Stimulated activated CD4-positive, alpha-beta T cell treated with anti-CD3 and anti-CD28 coated beads, TNF-alpha, amount 100 ng/mL, for 4 hours (primary cell): Measurements from ENCODE around the gene GPR35.
"Not testable (repeated sequence)": the region's sequence is repeated elsewhere in the genome, so short reads cannot be mapped to it uniquely, and the experiment has no call there.

Experiments used
- DNase-seq, 3 experiments: peaks; one replicate each; pipeline ENCODE4 v3.0.0-alpha.2; 2020; ENCODE audit warnings: low read depth in 3 of 3

The GPR35 gene

DNA sequence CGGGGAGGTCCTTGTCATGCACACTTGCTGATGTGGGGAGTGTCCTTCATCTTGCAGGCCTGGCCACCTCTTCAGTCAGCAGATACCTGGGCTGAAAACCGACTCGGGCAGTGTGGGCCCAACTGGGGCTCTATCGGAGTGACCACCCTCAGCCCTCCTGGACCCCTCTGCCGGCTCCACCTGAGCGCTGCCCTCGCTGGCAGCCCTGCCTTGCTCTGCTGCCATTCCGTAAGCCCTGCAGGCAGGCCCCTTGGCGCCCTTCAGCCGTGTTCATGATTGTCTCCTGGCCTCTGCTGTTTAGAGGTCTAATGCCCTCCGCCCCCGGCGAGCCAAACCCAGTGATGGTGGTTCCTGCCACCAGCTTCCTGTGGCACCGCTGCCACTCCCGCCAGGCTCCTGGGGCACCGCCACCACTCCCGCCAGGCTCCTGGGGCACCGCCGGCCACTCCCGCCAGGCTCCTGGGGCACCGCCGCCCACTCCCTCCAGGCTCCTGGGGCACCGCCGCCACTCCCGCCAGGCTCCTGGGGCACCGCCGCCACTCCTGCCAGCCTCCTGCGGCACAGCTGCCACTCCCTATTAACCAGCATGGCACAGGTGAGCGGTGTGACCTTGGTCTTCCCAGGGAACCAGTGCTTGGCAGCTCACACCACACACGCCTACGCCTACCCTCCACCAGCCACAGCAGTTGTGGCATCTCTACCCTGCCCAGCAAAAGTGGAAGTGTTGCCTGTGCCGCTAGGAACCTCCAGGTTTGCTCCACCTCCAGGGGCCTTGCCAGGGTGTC, 22.8 kb upstream of the GPR35 start:
- no peak for DNase-seq

DNA sequence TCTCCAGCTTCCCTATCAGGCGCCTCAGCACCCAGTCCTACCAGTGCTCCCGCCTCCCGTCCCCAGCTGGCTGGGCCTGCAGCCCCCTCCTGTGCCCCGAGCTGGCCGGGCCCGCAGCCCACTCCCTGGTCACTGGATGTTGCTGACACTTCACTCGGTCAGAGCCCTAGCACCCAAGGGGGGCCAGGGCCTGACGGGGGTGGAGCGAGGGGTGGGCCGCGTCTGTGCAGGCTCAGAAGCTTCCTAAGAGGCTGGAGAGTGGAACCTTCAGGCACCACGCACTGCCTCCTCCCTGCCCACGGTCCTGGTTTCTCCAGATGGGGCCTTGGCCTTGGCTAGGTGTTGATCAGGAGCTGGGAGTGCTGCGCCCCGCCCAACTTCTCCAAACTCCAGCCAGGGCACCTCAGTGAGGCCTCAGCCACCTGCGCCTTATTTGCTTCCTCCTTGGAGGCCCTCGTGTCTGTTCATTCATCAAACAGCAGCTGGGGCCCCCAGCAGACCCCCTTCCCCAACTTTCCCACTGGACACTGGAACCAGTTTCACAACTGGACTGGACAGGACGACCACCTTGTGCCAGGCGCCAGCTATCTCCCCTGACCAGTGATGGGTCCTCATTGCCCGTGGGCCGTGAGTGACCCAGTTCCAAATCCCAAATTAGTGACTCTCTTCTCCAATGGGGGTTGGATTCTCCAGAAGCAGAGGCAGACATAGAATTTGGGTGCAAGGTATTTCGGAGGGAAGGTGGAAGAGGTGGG, 22.0 kb upstream of the GPR35 start:
- DNase-seq = no peak

DNA sequence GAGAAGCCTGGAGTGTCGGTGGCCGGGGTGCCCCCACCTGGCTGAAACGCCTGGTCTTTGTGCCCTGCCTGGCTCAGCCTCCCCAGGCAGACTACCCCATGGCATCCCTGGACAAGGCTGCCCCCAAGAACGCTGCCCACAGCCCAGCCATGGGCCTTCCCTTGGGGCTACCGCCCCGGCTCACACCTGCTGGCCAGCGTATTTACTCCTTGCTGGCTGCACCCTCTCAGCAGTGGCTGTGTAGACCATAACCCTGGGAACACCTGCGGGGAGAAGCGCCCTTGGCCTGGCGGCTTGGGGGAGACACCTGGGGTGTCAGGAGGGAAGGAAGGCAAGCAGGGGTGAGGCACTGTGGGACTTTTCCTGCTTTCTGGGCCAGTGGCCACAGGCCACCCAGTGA, 21.4 kb upstream of the GPR35 start:
- DNase-seq = no peak

DNA sequence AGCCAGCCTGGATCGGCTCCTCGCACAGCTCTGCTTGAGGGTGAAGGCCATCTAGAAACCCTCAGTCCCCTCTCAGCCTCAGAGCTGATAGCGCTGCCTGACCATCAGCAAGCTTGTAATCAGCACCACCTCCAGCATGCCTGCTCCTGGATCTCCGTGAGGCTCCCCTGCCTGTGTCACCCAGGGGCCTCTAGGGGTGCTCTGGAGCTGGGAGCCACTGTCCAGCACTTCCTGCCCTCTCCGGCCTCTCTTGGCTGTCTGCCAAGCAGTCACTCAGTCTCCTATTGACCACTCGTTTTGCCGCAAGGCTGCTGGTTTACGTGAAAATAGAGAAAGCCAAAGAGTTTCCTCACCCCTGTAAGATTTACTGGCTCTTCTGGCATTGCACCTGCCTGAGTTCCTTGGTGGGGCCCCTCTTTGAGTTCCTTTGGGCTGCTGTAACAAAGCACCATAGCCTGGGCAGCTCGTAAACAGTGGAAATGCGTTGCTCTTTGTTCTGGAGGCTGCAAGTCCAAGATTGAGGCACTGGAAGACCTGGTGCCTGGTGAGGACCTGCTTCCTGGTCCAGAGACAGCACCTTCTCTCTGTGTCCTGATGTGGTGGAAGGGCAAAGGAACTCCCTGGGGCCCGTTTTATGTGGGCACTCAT, 20.9 kb upstream of the GPR35 start:
- DNase-seq = no peak

DNA sequence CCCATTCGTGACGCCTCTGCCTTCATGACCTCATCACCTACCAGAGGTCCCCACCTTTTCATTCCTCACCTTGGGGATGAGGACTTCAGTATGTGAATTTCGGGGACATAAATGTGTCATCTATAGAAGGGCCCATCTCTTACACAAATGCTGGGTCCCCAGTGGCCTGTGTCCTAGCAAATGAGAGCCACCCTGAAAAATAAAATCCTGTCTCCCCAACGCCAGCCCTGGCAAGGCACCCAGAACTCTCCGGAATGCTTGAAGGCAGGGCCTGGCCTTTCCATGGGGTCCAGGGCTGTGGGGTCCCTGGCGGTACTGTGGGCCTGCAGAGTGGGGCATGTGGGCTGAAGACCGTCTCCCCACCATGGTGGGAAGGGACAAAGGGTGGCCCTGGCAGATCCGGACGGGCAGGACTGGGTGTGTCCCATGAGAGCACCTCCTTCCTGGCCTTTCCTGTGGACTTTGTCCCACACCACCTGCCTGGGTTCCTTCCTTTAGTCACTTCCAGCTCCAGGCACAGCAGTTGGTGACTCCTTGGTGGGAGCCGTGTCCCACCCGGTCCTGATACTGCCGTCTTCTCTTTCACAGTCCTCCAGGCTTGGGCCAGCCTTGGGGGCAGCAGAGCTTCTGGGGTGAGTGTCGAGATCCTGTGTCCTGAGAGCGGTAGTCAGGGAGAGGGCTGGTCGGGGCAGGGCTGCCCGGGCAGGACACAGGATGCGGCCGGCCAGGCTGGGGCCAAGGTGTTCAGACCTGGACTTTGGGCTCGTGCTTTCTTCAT, 20.2 kb upstream of the GPR35 start:
- no peak for DNase-seq

DNA sequence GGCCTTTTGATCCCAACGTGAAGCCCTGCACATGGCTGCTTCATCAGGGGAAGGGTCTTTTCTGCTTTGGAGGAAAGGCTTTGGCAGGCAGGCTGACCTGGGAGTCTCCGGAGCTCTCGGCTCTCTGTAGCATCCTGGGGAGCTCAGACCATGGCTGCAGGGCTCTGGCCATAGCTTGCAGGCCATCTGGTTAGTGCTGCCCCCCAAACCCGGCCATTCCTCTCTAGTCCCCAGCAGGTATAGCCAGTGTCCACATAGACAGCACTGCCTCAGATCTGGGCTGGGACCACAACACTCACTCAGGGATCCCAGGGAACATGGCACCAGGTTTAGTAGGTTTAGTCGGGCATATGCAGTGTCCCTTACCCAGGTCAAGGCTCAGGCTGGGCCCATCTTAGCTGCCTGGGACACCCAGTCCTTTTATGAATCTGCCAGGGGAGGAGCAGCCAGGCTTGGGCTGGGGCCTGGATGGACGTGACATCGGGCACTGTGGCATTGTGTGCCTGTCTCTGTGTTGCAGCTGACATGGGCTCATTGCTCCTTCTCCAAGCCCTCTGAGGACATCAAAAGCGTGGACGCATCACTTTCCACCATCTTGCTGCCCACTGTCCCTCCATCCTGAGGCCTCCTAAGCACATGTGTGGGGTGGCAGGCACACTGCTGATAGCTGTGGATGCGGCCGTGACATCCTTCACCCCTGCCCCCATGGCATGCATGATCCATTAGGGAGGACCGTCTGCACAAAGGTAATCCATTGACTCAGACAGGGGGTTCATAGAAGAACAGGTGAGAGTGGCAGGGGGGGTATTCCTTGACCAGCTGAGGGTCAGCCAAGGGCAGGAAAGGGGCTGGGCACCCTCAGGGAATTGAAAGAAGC, 19.2 kb upstream of the GPR35 start:
- no peak for DNase-seq

DNA sequence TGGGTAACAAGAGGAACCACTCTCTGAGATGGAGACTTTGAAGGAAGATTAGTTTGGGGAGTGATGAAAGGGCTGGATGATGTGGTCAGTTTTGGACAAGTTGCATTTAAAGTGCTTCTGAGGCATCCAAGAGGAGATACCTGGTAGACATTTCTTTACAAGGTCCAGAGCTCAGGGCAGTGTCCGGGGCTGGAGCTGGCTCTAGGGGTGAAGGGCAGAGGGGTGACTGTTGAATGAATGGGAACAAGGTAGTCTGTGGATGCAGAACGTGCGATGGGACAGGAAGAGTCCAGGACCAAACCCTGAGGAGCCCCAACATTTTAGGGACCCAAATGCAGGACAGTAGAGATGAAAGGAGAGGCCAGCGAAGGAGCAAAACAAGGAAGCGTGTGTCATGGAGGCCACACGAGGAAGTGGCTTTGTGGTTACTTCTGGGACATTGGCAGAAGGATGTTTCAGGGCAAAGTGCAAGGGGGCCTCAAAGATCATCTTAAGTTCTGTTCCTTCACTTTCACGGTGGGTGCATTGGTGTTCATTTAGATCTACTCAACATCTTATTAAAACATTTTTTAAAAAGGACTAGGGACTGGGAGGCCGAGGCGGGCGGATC, 13.6 kb upstream of the GPR35 start:
- no peak for DNase-seq

DNA sequence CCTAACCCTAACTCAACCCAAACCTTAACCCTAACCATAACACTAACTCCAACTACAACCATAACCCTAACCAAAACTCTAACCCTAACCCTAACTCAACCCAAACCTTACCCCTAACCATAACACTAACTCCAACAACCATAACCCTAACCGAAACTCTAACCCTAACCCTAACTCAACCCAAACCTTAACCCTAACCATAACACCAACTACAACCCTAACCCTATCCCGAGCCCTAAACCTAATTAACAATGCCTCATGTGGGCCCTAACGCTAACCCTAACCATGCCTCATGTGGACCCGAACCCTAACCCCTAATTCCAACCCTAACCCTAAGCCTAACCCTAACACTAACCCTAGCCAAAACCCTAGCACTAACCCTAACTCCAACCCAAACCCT, 11.5 kb upstream of the GPR35 start:
- no peak for DNase-seq

DNA sequence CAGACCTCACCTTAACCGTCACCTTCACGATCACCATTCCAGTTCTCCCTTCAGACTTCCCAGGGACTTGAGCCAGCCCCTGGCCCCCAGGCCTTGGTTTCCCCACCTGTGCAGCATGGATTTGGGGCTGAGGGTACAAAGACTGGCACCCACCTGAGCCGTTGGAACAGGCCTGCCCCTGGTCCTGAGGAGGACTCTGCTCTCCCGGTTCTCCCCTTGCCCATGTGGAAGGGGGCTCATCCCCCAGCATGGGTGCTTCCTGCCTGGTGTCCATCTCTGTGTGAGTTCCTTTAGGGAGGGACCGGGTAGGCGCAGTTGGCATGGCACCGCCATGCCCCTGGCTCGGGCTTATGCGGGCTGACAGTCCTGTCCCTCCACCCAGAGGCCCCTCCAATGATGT, 10.9 kb upstream of the GPR35 start:
- no peak for DNase-seq

DNA sequence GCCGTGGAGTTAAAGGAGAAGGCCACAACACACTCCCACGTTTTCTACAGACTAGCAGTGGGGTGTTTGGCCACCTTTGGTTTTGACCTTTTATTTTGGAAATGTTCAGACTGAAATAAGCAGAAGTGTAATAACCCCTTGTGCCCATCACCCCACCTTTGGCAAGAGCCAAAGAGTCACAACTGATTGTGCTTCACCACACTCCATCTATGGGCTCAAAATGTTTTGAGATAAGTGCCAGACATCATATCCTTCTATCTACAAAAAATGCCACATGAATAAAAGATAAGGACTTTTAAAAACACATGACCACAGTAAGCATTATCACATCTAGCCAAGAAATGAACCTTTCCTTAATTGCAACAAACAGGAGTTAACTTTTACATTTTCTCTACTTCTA, 9.9 kb upstream of the GPR35 start:
- DNase-seq = no peak

DNA sequence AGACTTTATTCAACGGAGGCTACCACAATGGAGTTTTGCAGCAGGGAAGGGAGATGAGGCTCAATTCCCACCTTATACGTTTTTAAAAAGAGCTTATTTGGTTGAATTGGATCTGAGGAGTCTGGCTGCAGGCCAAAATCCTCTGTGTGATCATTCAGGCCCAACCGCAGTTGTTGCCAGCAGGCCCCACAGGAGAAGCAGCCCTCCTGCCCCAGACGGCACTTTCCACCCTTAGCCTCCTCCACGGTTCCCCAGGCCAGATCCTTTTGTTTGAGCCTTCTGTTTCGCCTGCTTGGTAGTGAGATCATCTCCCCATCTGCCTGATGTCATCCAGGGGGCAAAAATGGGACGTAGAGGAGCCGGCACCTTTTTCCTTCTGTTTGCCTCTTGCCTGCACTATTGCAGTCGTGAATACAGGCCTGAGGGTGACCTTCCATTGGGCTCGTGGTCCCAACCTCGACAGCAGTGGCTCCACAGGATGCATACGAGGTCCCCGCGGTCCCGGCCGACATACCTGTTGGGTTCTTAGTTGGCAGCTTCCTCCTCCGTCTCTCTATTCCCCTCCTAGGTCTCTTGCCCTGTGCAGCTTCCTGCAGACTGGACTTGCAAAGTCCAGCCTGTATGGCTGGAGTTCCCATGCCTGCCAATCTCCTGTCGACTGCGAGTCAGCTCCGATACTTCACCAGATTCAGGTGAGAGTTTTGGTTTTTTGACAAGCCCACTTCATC, 9.3 kb upstream of the GPR35 start:
- DNase-seq = no peak

DNA sequence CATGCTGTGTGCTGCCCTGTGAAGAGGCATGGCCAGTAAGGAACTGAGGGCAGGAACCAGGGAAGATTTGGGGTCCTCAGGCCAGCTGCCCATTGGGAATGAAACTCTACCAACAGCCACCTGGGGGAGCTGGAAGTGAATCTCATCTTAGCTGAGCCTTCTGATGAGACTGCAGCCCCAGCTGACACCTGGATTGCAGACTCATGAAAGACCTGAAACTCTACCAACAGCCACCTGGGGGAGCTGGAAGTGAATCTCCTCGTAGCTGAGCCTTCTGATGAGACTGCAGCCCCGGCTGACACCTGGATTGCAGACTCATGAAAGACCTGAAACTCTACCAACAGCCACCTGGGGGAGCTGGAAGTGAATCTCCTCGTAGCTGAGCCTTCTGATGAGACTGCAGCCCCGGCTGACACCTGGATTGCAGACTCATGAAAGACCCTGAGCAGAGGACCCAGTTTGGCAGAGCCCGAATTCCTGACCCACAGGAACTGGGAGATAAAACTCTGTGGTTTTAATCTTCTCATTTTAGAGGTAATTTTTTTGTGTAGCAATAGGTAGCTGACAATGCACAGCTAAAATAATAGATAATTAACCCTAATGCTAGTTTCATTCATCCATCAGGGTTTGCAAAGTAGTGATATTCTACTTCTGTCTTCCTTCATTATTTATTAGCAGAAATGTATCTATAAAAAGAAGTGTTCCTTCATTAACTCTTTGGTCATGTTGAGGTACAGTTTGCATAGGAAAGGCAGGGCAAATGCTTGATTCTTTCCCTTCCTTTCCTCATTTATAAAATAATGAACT, 8.2 kb upstream of the GPR35 start:
- DNase-seq = not testable (repeated sequence)

DNA sequence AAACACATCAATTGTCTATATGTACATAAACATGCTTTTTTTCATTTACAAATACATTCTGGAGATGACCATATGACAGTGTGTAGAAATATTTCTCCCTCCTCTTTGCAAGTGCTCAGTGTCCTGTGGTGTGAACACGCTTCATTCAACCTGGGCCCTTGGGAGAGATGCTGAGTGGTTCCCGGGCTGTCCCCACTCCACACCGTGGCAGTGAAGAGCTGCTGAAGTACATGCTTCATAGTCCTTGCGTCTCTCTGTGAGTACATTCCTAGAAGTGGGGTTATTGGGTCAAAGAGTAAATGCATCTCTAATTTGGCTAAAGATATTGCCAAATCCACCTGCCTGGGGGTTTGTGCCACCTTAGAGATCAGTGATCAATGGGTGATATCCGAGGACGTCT, 6.5 kb upstream of the GPR35 start:
- no peak for DNase-seq

DNA sequence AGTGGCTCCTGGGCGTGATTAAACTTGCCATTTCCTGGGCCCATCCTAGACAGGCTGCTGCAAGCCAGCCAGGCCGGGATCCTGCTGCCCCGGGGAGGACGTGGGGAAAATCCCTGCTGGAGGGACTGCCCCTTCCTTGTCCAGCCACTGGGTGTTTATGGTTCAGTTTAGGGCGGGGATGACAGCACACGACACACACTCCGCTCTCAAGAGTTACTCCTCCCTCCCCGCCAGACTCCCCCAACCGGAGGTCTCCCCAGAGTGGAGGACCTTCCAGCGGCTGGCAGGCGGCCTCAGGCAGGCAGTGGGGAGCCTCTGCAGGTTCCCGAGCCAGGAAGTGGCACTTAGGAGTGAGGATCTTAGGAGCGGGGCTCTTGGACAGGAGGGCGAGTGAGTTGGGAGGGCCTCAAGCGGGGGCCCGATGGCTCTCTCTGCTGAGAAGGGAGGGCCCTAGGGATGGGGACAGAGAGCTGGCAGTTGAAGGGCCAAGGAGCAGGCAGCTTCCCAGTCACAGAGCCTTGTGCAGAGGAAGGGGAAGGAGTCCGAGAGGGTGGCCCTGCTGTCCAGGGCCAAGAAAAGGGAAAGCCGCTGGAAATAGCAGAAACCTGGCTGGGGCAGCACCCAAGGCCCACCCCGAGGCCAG, 5.7 kb upstream of the GPR35 start:
- no peak for DNase-seq

DNA sequence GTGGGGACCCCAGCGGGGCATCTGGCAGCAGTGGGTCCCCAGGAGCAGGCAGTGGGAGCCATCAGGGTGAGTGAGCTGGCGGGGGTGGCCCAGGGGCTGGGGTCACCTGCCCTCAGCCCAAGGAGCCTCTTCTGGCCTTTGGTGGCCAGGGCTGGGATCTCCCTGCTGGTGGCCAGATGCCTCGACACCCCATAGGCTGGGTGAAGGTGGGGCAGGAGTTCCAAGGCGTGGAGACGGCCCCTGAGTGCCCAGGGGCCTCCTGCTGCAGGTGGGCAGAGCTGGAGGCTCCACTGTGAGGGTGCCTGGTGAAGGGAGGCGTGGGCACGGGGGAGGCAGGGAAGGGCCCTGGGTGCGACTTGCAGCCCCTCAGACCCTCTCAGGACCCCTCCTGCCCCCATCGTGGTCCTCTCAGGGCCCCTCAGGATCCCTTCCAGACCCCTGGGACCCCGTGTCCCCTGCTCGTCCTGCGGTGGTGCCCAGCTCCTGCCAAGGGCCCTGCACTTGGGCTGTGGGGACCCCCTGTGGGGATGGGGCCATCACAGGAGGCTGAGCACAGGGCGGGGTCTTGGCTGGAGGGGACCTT, 5.0 kb upstream of the GPR35 start:
- DNase-seq = no peak

DNA sequence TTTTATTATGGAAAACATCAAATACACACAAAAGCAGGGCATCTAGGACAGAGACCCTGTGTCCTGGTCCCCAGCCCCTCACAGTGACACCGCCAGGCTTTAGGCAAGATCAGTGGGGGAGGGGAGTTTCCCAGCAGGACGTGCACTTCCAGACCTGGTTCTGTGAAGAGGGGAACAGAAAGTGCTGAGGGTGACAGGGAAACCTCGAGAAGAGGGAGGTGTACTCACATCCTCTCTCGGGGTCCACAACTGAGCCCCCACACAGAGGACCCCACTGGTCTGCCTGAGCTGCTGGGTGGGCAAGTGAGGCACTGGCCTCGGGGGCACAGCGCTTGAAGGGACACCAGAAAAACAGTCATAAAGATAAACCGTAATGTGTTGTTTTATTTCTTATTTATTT, 4.4 kb upstream of the GPR35 start:
- no peak for DNase-seq

DNA sequence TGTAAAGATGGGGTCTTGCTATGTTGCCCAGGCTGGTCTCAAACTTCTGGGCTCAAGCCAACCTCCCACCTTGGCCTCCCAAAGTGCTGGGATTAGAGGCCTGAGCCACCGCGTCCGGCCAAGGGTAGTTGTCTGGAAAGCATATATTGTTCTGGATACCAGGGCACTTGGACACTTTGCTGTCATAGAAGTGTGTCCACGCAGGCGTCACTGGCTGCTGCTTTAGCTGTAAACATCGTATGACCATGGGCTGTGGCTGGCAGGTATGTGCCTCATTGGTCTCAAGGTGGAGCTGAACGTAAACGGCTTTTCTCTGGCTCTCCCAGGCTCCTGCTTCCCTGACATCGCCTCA, 3.2 kb upstream of the GPR35 start:
- DNase-seq = no peak

DNA sequence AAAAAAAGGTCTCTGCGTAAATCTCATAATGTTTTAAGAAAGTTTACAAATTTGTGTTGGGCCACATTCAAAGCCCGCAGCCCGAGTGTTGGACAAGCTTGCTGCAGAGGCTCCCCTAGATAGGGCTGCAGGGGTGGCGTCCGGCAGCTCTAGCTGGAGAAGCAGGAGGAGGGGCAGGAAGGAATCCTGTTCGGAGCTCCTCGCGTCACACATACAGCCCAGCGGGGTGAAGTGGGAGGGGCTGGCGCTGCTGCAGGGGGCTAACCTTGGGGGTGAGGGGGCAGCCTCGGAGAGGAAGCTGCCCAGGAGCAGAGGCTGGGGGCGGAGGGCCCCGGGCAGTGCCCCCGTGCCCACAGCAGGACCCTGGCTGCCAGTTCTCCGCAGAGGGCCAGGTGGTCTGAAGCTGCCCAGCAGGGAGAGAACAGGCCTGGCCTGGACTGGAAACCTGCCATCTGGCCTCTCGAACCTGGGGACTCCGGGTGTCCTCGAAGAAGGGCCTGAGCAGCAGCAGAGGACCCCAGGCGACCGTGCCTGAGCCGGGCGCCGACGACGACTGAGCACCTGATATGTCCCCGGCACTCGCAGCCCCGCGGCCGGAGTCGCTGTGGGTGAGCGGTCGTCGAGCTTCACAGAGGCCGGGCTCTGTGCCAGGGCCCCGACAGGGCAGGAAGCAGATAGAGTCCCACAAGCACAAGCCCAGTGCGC, 2.6 kb upstream of the GPR35 start:
- no peak for DNase-seq
